ENCODE results near the gene PKNOX2. TPM values are rescaled to one million over a fixed set of nuclear protein-coding genes. Genes with fewer than 3 reads are reported as not detected.

PKNOX2 gene
- total RNA-seq, 1 donor, result not detected

DNA sequence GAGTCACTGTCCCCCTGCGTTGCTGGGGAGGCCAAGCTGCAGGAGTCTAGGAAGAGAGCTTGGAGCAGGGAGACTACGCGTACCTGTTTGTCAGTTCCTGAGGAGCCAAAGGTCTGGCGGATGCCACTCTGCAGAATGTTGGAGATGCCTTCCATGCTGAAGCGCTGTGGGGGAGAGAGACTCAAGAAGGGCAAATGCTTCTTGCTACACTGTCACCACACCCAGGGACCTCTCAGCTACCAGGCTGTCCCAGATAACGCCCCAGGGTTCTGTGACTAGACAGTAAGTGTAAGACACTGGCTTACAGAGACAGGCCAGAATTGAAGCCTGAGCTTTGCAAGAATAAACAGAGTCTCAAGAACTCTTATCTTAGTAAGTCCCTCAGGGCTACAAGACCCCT lies 289.5 kb downstream of the PKNOX2 start:
- no peak for DNase-seq (ENCODE audit: low read depth in 2 of 3, low spot score in 2 of 3)

DNA sequence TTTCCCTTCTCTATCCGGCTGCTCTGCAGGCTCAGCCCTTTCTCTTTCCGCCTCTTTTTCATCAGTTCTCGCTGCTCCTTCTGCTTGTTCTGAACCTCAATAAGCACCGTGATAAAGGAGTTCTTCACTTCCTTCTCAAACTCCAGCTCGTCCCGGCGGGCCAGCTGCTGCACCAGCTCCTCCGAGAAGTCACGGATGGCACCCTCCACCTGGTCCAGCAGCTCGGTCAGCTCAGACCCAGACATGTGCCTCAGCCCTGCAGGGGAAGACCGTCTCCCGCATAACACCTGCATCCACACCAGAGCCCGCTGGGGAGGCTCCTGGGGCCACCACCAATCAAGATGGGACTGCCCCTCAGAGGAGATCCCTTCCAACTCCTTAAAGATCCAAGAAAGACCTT lies 291.3 kb downstream of the PKNOX2 start:
- no peak for DNase-seq (ENCODE audit: low read depth in 2 of 3, low spot score in 2 of 3)

DNA sequence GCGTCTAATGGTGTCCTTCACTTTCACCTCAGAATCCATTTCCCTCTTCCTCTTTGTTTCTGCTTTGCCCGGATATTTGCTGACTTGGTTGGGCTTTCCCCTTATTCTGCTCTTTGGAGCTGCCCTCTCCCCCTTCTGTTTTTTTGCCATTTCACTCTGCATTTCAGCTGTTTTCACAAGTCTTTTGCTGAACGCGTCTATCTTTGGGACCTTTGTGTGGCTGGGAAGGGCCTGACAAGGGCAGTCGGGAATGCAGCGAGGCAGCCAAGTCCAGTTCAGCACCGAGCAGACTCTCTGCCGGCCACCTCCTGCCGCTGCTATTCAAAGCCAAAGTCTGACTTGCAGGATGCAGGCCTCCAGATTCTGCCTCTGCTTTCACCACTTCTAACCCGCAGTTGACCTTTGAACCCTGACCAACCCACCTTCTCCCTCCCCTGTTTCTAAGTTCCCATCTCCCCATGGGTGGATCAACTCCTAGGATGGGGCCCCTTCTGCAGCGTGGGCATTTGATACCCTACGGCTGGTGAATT lies 293.3 kb downstream of the PKNOX2 start:
- no peak for DNase-seq (ENCODE audit: low read depth in 2 of 3, low spot score in 2 of 3)

DNA sequence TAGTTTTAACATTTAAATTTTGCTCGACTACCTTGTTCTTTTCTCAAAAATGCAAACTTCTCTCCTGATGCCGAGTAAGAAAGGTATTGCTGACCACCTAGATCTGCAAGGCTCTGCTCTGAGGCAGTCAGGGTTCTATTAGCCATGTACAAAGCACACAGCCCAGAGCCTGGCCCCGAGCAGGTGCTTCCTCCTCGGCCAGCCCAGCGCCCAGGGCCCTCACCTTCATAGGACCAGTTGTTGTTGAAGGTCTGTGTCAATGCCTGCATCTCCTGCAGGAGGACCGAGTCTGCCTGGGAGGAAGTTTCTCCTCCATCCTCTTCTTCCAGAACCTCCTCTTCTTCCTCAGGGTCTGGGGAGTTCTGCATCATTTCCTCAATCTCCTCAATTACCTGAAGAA lies 295.7 kb downstream of the PKNOX2 start:
- no peak for DNase-seq (ENCODE audit: low read depth in 2 of 3, low spot score in 2 of 3)

DNA sequence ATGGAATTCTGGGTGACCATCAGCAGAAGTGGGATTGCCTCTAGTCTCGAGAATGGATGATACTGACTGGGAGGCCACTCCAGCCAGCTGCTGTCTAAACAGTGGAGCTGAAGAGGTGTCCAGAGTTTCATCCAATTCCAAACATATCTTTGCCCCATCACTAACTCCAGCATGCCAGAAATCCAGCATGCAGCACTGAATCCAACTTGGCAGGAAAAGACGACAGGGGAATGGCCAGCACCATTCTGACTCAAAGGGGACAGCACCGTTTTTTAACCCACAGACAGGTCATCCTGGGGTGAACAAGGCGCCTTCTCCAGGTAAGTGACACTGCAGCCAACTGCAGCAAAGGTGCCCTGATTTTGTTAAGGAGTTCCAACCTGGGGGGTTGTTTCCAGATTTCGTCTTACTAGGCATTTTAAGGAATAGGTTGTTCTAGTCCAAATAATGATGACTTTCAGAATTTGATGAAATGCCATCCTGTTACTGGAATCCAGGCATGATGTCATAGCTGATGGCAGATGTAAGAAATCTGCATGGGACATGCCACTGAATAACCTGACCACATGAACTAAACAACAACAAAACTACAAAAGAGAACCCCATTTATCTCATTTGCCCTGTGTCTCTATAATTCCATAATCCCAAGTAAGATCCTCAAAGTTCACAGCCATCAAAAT lies 299.2 kb downstream of the PKNOX2 start:
- no peak for DNase-seq (ENCODE audit: low read depth in 2 of 3, low spot score in 2 of 3)

DNA sequence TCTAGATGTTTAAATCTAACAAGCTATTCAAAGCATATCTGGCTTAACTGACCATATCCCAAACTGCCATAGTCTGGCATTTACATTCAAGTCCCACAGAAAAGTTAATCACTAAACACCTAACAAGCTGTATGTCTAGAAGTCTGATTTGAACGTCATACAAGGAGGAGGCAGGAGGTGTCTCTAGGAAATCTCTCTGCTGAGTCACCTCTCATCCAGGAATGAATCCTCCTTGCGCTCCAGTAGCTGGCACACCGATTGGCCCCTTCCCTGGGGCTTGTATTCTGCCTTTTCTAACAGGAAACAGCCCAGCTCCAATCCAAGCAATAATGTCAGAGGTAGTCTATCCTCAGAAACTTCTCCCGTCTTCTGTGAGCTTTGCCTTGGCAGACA lies 299.7 kb downstream of the PKNOX2 start:
- no peak for DNase-seq (ENCODE audit: low read depth in 2 of 3, low spot score in 2 of 3)

DNA sequence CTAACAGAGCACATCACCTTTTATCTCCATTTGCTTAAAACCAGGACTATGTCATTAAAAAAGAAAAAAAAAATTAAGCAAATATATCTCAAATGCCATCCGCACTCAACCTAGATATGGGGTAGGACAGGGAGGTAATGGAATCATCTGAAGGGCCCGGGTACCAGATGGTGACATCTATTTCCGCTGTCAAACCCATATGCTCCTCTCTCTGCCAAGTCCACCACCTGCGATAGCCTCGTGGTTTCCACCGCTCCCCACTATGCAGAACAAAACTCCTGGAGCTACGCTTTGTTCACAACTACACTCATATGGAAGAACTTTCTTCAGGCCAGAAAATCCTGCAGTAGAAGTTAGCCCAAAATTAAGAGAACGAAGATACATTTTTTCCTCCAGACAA lies 300.1 kb downstream of the PKNOX2 start:
- DNase-seq (ENCODE audit: low read depth in 2 of 3, low spot score in 2 of 3), result no peak

DNA sequence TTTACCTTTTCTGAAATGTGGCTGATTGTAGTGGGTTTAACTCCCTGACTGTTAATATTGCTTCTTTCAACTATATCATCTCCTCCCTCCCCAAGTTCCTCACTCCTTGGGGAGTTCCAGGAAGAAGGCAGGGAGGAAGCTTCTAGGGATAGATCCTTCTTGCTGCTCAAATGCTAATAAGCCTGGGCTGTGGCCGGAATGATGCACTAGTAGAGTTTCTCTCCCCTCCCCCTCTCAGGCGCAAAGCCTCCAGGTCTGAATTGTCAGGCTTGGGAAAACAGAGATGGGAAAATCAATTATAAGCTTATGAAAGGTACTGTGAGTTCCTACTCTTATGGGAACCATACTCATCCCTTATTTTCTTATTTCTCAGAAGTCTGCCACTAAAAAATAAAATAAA lies 300.7 kb downstream of the PKNOX2 start:
- no peak for DNase-seq (ENCODE audit: low read depth in 2 of 3, low spot score in 2 of 3)

DNA sequence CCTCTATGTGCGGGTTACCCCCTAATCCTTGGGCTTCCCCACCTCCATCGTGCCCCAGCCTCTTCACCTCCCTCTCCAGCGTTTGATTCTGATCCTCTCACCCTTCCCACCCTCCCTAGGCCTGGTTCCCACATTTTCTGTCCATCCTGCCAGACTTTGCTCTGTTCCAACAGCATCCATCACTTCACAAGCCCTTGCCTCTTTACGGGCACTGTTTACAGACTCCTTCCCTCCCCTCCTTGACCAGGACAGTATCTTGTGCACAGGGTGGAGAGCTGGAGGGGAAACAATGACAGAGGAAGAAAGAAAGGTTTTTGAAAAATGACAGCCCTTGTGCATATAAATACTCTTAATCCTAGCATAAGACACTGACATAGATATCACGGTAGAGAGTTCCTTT lies 301.1 kb downstream of the PKNOX2 start:
- DNase-seq (ENCODE audit: low read depth in 2 of 3, low spot score in 2 of 3), result no peak

DNA sequence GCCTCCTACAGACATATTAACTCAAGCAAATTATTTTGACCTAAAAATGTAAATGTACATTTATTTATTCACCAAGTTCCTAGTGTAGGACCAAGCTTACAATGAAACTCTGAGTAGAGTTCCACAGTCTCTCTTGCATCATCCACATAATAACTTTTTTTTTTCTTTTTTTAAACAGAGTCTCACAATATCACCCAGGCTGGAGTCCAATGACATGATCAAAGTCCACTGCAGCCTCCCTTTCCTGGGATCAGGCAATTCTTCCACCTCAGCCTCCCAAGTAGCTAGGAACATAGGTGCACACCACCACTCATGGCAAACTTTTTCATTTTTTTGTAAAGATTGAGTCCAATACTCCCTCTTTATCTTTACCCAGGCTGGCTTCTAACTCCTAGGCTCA lies 303.5 kb downstream of the PKNOX2 start:
- no peak for DNase-seq (ENCODE audit: low read depth in 2 of 3, low spot score in 2 of 3)

DNA sequence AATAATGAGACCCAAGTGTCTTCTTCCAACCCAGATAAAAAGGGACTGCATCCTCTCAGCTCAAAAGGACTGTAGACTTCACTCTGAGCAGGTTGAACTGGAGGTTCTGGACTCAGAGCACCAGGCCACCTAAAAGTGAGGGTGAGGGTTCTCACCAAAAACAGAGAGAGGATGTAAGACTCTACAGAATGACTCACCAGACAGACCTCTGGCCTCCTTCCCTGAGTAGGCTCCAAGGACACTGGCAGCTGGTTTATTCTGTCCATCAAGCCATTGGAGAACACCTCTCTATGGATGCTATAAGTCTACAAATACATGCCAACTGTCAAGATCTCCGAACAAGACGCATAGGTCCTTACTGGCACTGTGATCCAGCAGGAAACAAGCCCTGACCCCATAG lies 304.3 kb downstream of the PKNOX2 start:
- no peak for DNase-seq (ENCODE audit: low read depth in 2 of 3, low spot score in 2 of 3)

DNA sequence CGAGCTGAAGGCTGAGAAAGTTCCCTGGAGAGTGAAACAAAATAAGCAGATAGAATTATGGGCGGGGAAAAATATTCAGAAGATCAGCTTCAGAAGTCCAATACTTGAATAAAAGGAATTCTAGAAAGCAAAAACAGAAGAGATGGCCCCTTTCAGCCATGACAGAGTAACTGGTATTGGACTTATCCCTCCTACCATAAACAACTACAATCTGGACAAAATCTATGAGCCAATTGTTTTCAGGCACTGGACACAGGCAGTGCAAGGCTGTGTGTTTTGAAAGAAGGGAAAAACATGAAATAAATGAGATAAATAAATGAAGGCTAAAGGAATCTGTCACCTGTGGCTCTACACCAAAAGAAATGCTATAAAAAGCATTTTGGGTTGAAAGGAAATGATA lies 305.8 kb downstream of the PKNOX2 start:
- DNase-seq (ENCODE audit: low read depth in 2 of 3, low spot score in 2 of 3), result no peak

DNA sequence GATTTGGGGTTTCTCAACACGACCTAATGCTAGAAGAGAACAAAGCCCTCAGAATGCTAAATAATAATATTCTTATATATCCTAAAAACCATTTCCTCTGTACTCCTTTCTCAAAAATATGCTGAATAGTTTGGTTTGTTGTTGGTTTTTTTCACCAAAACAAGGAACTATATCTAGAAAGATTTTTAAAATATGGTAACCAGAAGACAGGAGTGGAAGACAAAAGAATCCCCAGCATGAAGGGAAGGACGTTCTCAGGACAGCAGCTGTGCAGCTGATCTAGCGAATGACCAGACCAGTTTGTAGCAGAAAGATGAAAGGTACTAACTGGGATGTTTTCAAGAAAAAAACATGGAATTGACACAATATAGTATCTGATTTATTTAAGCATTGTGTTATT lies 312.2 kb downstream of the PKNOX2 start:
- DNase-seq (ENCODE audit: low read depth in 2 of 3, low spot score in 2 of 3), result no peak

DNA sequence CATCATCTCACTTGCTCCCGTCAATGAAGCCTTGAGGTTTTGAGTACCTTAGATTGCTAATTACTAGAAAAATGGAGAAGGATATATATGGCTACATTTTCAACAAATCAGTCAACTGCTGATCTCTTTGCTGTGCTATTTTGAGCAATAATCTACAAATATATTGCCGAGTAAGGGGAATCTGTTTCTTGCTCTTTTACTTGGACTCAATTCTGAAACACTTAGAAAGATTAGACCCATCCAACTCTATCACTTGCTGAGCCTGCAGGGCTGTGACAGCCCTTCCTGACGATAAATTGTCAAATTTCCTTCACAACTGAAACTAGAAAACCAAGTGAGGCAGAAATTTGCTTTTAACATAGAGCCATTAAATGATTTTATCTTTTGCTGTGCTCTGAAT lies 314.6 kb downstream of the PKNOX2 start:
- DNase-seq (ENCODE audit: low read depth in 2 of 3, low spot score in 2 of 3), result no peak

DNA sequence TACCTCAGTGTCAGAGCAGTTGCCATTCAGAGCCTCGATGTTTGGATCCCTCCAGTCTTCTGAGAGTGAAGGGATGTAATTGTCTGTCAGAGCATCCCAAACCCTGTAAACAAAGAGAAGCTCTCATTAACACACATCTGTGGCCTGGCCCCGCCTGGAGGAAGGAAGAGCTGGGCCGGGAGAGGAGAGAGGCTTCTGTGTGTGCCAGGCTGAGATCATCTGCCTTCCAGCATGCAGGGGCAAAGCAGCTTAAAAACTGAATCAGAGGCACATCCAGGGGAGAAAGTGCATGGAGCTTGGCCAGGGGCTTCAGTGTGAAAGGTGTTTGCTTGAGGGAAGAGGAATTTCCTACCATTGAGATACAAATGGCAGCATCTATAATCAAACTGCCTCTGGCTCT lies 317.0 kb downstream of the PKNOX2 start:
- DNase-seq (ENCODE audit: low read depth in 2 of 3, low spot score in 2 of 3), result no peak

Small RNAs within 50 kb of the gene (small RNA-seq; reads per million reads assigned to genes)
- not detected for gene RNU6-321P

Other genes with a start within 250 kb of the PKNOX2 start
- not detected for gene HEPN1, start 245.5 kb upstream of the PKNOX2 start, total RNA-seq
- gene HEPACAM, start 228.7 kb upstream of the PKNOX2 start, total RNA-seq, result not detected
- gene CCDC15, start 210.5 kb upstream of the PKNOX2 start, total RNA-seq, result 0.54 TPM
- gene SLC37A2, start 101.4 kb upstream of the PKNOX2 start, total RNA-seq, result 0.27 TPM
- 38.2 TPM for gene TMEM218, start 53.1 kb upstream of the PKNOX2 start, total RNA-seq